ENCODE data around the gene CFAP221.

CFAP221 gene

DNA sequence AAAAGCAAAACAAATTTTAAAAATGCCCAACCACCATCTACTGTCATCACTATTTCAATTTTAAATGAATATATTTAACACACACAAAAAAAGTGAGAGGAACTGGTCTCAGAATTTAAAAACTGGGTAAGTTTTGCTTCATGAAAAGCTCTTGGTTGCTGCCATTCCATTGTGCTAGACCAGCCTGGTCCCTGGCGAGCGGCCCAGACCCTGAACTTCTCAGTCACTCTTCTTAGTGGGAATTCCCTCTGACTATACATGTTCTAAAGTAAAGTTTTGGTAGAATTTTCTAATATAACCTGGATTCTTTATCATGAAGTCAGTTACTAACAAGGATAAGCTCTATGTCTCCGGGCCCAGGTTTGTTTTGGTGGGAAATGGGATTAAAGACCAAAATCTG, 99.9 kb downstream of the CFAP221 start:
- no peak for DNase-seq (ENCODE audit: low read depth, low spot score)

DNA sequence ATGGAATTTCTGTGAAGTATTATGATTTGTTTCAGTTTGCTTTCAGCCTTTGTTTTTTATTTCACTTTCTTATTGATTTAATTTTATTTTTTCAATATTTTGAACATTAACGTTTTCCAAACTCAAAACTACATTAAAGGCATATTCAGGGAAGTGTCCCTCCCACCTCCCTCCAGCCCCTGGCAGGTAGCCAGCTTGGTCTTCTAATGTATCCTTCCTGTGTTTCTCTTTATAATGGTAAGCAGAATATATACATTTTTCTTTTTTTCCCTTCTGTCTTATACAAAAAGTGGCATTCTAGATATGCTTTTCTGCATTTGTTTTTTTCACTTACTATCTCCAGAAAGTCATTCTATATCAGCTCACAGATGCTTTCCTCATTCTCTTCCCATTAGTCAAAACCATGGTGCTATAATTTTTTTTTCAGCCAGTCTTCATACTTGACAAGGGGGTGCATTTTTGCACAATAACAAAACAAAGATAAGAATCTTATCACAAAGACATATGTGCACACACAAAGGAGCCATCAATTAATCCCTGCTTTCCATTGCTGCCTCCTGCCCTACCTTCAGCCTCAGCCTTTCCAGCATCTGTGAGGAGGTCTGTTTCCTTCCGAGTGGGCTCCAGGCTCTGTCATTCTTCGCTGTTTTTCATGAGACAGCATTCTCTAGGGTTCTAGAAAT, 101.1 kb downstream of the CFAP221 start:
- no peak for DNase-seq (ENCODE audit: low read depth, low spot score)

DNA sequence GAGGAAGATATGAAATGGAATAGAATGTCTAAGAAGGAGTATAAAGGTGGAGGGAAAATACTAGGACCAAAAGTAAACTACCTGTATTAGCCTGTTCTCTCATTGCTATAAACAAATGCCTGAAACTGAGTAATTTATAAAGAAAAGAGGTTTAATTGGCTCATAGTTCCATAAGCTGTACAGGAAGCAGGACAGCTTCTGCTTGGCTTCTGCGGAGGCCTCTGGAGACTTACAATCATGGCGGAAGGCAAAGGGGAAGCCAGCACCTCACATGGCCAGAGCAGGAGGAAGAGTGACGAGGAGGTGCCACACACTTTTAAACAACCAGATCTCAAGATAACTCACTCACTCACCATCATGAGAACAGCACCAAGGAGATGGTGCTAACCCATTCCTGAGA, 101.9 kb downstream of the CFAP221 start:
- DNase-seq (ENCODE audit: low read depth, low spot score) = no peak

DNA sequence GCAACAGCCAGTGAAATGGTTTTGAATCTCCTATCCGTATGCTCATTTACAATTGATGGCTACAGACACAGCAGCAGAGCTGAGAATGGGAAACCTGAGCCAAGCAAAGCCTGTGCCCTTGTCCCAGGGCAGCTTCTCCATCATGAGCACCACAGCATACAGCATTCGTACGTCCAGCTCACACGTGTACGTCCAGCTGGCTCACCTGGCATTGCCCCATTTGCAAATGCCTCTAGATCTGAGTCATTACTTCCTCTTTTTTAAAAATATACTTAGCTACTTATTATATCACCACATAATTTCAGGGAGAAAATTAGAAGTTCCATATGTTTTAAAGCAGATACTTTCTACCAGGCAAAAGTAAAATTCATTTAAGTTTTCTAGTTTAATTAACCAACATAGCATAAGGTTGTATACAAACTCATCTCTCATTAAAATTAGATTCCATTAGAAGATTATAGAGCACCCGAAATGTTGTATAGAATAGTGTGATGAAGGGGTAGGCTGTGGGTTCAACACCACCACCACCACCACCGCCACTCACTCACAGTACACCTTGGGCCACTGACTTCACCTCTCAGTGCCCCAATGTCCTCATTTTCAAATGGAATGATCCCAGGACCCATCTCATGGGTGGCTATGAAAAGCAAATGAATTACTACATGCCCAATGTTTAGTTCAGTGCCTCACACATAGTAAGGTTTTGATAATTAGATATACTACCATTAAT, 103.4 kb downstream of the CFAP221 start:
- DNase-seq (ENCODE audit: low read depth, low spot score) = no peak

DNA sequence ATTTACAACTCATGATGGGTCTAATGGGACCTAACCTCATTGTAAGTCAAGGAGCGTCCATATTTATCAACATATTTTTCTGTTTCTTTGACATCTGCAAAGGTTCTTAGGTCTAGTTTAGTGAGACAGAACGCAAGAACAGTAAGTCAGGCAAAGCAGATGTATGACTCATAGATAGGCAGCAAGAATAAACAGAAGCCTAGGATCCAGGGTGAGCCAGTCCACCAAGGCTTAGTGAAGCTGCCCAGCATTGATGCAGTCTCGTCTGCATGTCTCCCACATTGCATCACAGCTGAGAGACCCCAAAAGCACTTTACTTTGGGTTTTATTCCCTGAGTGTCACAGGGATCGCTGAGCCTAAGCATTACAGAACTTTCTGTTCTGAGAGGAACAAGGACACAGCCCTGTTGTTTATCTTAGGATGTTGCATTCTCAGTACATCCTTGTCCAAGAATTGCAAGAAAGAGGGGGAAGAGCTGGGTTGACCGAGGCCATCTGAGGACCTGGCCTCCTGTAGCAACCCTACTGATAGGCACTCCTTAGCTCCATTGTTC, 105.2 kb downstream of the CFAP221 start:
- DNase-seq (ENCODE audit: low read depth, low spot score) = no peak

DNA sequence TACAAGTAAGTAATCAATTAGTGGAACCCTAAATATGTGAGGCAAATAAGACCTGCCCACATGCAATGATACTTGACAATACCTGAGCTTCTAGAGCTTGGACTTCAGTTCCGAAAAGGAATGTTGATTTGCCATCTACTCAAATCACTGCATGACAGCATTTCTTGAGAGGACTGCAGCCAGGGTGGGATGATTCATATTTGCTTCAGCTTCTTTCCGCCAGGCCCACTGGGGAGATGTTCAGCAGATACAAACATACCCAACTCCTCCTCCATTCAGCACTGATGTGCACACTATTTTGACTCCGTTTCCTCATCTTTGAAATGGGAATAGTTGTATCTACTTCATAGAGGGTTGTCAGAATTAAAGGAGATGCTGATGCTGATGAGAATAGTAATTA, 106.0 kb downstream of the CFAP221 start:
- DNase-seq (ENCODE audit: low read depth, low spot score) = no peak

DNA sequence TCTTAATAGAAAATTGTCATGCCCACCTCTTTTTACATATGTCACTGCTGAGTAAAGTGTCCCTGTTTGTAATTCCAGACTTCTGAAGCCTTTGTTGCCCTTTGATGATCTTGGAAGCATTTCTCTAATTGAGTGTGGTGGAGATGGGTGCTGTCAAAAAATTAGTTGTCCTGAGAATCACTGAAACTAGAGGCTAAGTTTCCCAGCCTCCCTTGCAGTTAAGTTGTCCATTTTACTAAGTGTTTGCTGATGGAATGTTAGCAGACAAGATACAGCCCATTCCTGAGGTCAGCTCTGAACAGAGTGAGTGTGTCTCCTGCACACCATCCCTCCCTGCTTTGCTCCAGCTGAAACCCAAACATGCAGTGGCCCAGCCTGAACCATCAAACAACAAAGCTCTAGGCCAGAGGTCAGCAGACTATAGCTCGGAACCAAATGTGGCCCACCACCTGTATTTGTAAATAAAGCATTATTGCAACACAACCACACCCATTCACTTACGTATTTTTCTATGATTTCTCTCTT, 106.7 kb downstream of the CFAP221 start:
- DNase-seq (ENCODE audit: low read depth, low spot score) = no peak

DNA sequence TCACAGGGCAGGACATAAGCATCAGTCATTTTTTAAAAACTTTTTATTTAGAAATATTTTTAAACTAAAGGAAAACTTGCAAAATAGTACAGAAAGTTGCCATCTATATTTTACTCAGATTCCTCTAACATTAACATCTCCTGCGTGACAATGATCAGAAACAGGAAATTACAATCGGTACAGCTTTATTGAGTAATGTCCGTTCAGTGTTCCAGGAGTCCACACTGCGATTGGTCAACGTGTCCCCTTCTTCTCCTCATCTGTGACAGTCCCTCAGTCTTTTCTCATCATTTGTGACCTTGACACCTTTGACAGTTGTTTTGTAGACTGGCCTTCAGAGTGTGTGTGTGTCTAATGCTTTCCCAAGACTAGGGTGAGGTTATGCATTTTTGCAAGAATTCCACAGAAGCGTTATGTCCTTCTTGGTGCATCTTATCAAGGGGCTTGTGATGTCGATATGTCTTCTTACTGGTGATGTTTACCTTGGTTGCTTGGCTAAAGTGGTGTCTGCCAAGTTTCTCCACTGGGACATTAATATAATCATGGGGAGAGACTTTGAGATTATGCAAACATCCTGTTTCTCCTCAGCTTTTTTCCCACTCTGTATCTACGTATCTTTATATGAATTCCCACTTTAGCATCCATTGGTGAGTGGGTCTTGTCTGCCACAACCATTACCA, 113.4 kb downstream of the CFAP221 start:
- no peak for DNase-seq (ENCODE audit: low read depth, low spot score)

DNA sequence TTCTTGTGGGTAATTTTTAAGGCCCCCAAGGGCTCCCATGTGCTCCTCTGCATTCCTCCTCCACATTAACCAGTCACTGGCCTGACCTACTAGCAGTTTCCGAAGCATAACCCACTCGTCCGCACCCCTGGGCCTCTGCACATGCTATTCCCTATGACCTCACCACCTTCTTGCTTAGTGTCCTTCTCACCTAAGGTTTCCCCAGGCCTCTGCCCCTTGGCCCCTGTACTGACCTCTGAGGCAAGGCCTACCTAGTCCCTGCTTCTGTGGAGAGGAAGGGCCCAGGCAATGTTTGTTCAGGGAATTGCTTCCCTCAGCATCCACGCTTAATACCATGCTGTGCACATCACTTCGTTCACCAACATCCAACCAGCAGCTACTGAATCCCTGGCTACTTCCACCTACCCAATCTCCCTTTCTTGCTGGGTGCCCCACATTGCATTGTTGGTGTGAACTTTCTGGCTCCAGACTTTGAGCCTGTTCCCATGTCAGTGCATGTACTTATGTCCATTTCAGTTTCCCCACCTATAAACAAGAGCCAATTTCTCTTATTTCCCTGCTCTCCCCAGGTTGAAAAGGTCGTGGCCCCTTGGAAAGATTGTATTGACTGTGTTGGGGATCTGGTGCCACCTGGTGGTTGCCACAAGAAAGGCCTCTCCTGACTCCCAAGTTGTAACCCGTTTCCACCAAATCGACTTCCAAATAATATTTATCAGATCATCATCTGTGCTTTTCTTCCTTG, 115.5 kb downstream of the CFAP221 start:
- peak; percentile 44 for DNase-seq (ENCODE audit: low read depth, low spot score)

DNA sequence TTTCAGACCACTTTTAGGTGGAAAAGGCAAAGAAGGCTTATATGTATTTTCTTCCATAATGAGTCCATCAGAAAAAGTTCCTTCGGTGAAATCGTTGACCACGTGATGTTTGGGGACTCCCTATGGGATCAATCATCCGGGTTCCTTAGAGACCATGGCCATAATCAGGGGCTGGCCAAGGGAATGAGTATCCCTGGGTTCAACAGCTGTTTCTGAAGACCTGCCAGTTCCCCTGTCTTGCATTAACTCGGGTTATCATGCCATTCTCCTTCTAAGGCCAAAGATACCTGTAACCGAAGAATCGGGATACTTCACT, 116.1 kb downstream of the CFAP221 start:
- DNase-seq (ENCODE audit: low read depth, low spot score) = no peak

DNA sequence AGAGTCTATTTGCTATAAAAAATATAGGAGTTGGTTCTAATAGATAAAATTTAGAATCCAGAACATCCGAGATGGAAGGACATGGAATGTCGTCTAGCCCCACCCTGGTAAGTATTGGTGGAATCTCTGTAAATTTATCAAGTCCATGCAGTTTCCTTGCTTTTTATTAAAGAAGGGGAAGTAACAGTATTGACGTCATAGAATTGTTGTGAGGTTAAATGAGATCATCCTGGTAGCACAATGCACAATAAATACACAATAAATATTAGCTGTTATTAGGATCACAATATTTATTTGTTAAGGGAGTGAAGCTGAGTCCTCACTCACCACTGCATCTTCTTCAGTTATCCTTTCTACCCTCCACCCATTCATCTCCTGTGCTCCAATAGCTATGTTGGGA, 118.0 kb downstream of the CFAP221 start:
- DNase-seq (ENCODE audit: low read depth, low spot score) = no peak

DNA sequence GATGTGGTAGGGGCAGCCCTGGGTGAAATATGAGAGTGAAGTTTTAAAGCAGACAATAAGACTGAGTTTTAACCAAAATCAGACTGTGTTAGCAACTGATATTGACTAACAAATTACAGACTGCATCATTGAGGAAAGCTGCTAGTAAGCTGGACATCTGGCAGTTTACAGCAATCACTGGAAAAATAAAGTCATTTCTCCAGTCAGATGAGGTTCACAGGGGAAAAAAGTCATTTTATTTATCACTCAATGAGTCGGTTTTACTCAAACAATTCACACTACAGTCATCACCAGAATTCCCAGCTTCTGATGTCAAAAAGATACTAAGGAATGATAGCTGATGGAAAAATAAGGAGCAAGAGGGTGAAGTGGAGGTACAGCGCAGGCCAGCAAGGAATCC, 124.3 kb downstream of the CFAP221 start:
- no peak for DNase-seq (ENCODE audit: low read depth, low spot score)

DNA sequence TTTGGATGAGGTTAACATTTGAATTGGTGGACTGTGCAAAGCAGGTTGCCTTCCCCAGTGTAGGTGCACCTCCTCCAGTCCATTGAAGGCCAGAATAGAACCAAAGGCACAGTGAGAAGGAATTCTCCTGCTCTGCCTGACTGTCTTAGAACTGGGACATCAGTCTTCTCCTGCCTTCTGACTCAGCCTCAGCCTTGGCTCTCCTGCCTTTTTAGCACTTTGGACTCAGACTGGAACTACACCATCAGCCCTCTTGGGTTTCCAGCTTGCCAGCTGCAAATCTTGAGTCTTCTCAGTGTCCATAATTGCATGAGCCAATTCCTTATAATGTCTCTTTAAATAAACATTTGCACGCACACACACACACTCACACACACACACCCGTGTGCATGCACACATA, 126.8 kb downstream of the CFAP221 start:
- DNase-seq (ENCODE audit: low read depth, low spot score) = no peak

DNA sequence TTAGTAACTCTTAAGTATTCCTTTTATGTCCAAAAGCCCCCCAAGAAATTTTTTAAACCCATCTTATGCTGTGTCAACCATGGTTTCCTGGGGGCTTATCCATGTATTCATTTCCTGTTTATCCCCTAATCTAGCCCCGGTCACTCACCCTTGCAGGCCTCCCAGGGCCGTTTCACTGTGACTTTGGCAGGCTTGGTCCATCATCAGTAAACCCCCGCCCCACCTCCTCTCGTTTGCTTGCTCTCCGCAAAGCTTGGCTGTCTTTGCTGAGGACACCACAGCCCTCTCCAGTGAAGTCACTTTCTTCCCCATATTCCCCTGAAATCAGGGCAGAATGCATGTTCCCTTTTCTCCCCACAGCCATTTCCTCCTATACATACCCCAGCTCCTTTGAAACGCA, 127.5 kb downstream of the CFAP221 start:
- DNase-seq (ENCODE audit: low read depth, low spot score) = no peak

DNA sequence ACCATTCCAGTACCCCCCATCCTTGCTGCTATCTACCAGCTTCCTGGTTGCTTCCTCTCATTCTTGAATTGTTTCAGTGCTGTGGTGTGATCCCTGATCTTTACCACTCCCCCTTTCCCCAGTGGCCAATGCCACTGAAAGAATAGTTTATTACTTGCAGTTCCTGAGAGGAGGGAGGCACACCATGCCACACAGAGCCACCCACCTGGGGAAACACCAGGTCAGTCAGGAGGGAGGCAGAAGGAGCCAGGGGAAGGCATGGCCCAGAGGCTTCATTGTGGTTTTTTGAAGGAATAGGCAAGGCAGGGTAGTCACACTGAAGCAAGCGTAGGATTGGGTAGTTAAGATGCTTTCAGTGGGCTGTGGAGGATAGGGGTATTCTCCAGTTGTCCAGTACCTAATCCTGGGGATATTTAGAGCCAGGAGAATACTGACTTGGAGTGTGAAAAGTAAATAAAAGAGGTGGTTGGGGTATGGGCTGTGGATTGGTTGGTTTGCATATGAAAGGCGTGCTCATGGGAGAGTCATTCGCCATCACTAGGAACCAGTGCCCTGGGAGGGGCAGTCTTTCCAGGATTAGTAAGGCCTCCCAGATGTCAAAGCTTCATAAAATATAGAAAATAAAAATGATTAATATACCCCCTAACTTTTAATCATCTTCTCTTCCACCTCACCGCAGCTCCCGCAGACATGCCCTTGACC, 128.1 kb downstream of the CFAP221 start:
- no peak for DNase-seq (ENCODE audit: low read depth, low spot score)

DNA sequence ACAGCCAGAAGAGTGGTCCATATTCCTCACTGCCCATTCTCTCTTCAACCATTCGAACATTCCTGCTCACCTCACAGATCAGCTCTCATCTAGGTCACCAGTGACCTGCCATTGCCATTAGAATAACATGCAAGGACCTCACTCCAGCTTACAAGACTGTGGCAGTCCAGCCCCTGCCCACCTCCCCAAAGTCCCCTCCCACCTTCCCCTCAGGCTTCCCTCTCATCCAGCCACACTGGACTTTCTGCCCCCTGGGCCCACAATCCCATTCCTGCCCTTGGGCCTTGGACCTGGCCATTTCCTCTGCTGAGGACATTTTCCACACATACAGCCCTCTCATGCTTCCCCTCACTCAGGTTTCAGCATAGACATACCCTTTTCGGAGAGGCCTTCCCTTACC, 129.5 kb downstream of the CFAP221 start:
- DNase-seq (ENCODE audit: low read depth, low spot score) = no peak

DNA sequence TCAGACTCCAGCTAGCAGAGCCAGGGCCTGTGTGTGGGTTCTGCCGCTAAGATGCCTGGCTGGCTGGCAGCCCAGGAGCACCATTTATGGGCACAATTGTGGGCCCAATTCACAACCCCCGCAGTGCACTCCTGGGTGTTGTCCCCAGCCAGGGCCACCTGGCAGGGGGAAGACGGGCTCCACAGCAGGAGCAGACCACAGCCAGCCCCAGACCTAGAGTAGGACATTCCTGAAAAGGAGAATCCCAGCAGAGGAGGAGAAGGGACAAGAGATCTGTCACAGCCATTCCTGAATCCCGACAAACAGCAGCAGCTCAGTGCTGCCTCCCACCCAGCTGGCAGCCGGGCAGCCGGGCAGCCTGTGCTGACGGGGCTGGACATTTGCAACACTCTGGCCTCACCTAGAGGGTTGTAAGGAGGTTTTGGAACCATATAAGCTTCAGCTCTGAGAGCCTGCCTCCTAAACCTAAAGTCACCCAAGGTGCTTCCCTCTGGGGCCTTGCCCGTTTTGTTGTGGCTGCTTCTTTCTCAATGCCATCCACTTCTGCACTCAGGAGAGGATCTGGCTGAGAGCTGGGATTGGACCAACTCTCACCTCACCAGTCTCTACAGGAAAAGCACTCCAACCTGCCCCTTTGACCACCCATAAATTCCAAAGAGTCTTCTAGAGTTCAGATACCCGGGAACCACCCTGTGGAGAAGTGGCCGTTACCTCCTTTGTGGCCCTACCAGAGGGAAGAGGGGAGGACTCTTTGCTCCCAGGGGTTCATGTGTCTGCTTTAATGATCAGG, 130.7 kb downstream of the CFAP221 start:
- DNase-seq (ENCODE audit: low read depth, low spot score) = no peak

DNA sequence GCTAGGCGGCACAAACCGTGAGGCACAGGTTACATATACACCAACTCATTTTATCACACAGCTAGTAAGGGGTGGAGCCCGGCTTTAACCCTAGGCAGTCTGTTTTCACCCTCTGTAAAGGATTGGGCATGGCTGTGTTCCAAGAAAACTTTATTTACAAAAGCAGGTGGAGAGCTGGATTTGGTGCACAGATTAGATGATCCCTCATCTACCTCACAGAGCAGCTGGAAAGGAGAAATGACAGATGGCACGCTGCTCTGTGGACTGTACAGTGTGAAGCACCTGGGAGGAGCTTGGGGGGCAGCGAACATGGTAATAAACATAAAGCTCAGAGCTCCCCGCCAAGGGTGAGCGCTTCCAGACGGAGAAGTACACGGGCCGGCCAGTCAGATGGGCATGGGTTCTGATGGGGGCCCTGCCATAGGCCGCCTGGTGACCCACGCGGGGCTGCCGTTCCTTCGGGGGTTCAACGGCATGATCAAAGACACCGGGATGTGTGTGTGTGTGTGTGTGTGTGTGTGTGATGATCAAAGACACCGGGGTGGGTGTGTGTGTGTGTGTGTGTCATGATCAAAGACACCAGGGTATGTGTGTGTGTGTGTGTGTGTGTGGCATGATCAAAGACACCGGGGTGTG, 133.9 kb downstream of the CFAP221 start:
- DNase-seq (ENCODE audit: low read depth, low spot score) = no peak

DNA sequence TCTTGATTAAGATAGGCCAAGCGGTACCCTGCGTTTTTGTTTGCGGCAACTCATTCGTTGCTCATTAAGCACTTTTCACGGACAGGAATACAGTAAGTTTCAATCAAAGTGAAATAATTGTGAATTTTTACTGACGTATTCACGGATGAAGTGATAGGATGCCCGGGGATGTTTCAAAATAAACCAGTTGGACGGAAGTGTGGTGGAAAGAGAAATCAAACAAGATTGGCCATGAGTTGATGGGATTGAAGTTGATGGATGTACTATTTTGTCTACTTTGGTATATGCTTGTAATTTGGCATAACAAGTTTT, 135.2 kb downstream of the CFAP221 start:
- no peak for DNase-seq (ENCODE audit: low read depth, low spot score)

DNA sequence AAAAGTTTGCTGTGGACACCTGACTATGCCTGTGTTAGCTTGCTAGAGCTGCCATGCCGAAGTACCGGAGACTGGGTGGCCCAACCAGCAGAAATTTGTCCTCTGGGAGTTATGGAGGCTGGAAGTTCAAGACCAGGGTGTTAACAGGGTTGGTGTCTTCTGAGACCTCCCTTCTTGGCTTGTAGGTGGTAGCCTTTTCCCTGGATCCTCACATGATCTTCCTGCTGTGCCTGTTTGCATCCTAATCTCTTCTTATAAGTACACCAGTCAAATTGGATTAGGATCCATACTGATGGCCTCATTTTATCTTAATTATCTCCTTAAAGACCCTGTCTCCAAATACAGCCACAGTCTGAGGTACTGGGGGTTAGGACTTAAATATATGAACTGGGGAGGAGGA, 135.6 kb downstream of the CFAP221 start:
- DNase-seq (ENCODE audit: low read depth, low spot score) = no peak

Measured in ELF-1 (cell line).